ENCODE data around the gene ST3GAL4. TPM values are rescaled to one million over a fixed set of nuclear protein-coding genes. Genes with fewer than 3 reads are reported as not detected.

ST3GAL4 gene
- total and polyA plus RNA-seq, 9 of the 15 experiments (the other 6 are each of a cell fraction or from before 2014, with no cell fraction given), result 0.27 to 22.9 (median 10.5) TPM

DNA sequence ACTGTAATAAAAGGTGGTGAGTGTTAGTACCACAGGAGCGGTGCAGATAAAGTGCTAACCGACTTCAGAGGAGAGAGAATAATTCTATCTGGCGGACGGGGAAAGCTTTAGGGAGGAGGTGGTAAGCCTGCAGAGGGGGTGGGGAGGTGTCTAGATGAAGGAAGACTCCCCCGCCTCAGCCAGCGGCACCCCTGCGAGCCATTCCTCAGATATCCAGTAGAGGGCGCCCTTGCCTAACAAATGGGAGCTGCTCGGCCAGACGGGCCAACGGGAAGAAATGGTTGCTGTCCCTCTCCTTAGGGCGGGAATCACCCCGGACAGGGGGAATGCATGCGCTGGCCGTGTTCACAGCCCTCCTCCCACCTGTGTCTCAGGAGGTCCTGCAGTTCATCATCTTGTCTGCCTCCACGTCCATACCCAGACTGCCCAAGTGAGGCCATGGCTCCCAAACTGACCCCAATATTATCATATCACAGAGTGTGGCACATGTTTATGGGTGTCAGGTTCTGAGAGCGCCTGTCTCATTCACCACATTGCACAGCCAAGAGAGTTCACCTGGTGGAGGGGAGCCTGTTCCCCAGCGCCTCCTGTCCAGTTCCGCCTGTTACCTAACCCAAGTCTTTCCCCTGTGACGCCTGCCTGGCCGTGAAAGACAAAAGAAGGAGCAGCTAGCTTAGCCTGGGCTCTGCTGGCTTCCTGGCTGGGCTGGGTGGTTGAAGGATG lies 85.5 kb downstream of the ST3GAL4 start (continued):
- TF ChIP-seq, protein P1, sequence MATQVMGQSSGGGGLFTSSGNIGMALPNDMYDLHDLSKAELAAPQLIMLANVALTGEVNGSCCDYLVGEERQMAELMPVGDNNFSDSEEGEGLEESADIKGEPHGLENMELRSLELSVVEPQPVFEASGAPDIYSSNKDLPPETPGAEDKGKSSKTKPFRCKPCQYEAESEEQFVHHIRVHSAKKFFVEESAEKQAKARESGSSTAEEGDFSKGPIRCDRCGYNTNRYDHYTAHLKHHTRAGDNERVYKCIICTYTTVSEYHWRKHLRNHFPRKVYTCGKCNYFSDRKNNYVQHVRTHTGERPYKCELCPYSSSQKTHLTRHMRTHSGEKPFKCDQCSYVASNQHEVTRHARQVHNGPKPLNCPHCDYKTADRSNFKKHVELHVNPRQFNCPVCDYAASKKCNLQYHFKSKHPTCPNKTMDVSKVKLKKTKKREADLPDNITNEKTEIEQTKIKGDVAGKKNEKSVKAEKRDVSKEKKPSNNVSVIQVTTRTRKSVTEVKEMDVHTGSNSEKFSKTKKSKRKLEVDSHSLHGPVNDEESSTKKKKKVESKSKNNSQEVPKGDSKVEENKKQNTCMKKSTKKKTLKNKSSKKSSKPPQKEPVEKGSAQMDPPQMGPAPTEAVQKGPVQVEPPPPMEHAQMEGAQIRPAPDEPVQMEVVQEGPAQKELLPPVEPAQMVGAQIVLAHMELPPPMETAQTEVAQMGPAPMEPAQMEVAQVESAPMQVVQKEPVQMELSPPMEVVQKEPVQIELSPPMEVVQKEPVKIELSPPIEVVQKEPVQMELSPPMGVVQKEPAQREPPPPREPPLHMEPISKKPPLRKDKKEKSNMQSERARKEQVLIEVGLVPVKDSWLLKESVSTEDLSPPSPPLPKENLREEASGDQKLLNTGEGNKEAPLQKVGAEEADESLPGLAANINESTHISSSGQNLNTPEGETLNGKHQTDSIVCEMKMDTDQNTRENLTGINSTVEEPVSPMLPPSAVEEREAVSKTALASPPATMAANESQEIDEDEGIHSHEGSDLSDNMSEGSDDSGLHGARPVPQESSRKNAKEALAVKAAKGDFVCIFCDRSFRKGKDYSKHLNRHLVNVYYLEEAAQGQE (IDR thresholded peaks at IDR 0.05; ENCODE audit: borderline replicate concordance), result peak; percentile 81
- TF ChIP-seq, protein P1 (CRISPR knock-in tag; IDR thresholded peaks at IDR 0.05; ENCODE audit: low read depth), result no peak
- TF ChIP-seq, protein P2, sequence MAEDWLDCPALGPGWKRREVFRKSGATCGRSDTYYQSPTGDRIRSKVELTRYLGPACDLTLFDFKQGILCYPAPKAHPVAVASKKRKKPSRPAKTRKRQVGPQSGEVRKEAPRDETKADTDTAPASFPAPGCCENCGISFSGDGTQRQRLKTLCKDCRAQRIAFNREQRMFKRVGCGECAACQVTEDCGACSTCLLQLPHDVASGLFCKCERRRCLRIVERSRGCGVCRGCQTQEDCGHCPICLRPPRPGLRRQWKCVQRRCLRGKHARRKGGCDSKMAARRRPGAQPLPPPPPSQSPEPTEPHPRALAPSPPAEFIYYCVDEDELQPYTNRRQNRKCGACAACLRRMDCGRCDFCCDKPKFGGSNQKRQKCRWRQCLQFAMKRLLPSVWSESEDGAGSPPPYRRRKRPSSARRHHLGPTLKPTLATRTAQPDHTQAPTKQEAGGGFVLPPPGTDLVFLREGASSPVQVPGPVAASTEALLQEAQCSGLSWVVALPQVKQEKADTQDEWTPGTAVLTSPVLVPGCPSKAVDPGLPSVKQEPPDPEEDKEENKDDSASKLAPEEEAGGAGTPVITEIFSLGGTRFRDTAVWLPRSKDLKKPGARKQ (CRISPR knock-in tag; IDR thresholded peaks at IDR 0.05), result no peak
- no peak for TF ChIP-seq ZSCAN32 (CRISPR knock-in tag; IDR thresholded peaks at IDR 0.05)
- TF ChIP-seq ZNF586 (CRISPR knock-in tag; conservative IDR thresholded peaks at IDR 0.05), result no peak
- no peak for TF ChIP-seq TGIF2 (CRISPR knock-in tag; IDR thresholded peaks at IDR 0.05)
- no peak for TF ChIP-seq PURB (CRISPR knock-in tag; IDR thresholded peaks at IDR 0.05; ENCODE audit: low read depth)
- TF ChIP-seq, protein P3, sequence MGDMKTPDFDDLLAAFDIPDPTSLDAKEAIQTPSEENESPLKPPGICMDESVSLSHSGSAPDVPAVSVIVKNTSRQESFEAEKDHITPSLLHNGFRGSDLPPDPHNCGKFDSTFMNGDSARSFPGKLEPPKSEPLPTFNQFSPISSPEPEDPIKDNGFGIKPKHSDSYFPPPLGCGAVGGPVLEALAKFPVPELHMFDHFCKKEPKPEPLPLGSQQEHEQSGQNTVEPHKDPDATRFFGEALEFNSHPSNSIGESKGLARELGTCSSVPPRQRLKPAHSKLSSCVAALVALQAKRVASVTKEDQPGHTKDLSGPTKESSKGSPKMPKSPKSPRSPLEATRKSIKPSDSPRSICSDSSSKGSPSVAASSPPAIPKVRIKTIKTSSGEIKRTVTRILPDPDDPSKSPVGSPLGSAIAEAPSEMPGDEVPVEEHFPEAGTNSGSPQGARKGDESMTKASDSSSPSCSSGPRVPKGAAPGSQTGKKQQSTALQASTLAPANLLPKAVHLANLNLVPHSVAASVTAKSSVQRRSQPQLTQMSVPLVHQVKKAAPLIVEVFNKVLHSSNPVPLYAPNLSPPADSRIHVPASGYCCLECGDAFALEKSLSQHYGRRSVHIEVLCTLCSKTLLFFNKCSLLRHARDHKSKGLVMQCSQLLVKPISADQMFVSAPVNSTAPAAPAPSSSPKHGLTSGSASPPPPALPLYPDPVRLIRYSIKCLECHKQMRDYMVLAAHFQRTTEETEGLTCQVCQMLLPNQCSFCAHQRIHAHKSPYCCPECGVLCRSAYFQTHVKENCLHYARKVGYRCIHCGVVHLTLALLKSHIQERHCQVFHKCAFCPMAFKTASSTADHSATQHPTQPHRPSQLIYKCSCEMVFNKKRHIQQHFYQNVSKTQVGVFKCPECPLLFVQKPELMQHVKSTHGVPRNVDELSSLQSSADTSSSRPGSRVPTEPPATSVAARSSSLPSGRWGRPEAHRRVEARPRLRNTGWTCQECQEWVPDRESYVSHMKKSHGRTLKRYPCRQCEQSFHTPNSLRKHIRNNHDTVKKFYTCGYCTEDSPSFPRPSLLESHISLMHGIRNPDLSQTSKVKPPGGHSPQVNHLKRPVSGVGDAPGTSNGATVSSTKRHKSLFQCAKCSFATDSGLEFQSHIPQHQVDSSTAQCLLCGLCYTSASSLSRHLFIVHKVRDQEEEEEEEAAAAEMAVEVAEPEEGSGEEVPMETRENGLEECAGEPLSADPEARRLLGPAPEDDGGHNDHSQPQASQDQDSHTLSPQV (IDR thresholded peaks at IDR 0.05), result no peak
- TF ChIP-seq, protein P4, sequence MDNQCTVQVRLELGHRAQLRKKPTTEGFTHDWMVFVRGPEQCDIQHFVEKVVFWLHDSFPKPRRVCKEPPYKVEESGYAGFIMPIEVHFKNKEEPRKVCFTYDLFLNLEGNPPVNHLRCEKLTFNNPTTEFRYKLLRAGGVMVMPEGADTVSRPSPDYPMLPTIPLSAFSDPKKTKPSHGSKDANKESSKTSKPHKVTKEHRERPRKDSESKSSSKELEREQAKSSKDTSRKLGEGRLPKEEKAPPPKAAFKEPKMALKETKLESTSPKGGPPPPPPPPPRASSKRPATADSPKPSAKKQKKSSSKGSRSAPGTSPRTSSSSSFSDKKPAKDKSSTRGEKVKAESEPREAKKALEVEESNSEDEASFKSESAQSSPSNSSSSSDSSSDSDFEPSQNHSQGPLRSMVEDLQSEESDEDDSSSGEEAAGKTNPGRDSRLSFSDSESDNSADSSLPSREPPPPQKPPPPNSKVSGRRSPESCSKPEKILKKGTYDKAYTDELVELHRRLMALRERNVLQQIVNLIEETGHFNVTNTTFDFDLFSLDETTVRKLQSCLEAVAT (IDR thresholded peaks at IDR 0.05), result no peak
- TF ChIP-seq, protein P5, sequence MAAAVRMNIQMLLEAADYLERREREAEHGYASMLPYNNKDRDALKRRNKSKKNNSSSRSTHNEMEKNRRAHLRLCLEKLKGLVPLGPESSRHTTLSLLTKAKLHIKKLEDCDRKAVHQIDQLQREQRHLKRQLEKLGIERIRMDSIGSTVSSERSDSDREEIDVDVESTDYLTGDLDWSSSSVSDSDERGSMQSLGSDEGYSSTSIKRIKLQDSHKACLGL (CRISPR knock-in tag; IDR thresholded peaks at IDR 0.05; ENCODE audit: borderline replicate concordance, poor library complexity, severe bottlenecking), result no peak
- TF ChIP-seq ZNF75A (CRISPR knock-in tag; IDR thresholded peaks at IDR 0.05), result no peak

Measured in K562 (cell line).